ENCODE data around the gene IQSEC1.

The IQSEC1 gene

GRCh38 chr3:12972043-12972442 lies 101.2 kb downstream of the IQSEC1 start:
- in situ Hi-C loops (cut with HindIII; ENCODE audit: low sequenced_read_pairs): no loop called here
- DNase-seq (ENCODE audit: low read depth, low spot score): no peak
- TF ChIP-seq CTCF (IDR thresholded peaks at IDR 0.05; ENCODE audit: low read depth, low read length): no peak
- no peak overlapping the region for H3K4me3 ChIP-seq (ENCODE audit: low read depth, low read length)

- in situ Hi-C loops (cut with HindIII; ENCODE audit: low sequenced_read_pairs): no loop called here
- no peak overlapping the region for H3K4me3 ChIP-seq (ENCODE audit: low read depth, low read length)
- no peak for TF ChIP-seq CTCF (IDR thresholded peaks at IDR 0.05; ENCODE audit: low read depth, low read length)
- no peak for DNase-seq (ENCODE audit: low read depth, low spot score)
Observed at GRCh38 chr3:12970684-12971083, 102.5 kb downstream of the IQSEC1 start.

- H3K4me3 ChIP-seq (ENCODE audit: low read depth, low read length): no peak overlapping the region
- TF ChIP-seq CTCF (IDR thresholded peaks at IDR 0.05; ENCODE audit: low read depth, low read length): no peak
- in situ Hi-C loops (cut with HindIII; ENCODE audit: low sequenced_read_pairs): no loop called here
- no peak for DNase-seq (ENCODE audit: low read depth, low spot score)
Observed at GRCh38 chr3:12969486-12969885, 103.7 kb downstream of the IQSEC1 start.

GRCh38 chr3:12968541-12968940 lies 104.7 kb downstream of the IQSEC1 start:
- H3K4me3 ChIP-seq (ENCODE audit: low read depth, low read length): no peak overlapping the region
- TF ChIP-seq CTCF (IDR thresholded peaks at IDR 0.05; ENCODE audit: low read depth, low read length): no peak
- no peak for DNase-seq (ENCODE audit: low read depth, low spot score)
- in situ Hi-C loops (cut with HindIII; ENCODE audit: low sequenced_read_pairs): no loop called here

GRCh38 chr3:12967606-12968351 lies 105.5 kb downstream of the IQSEC1 start:
- in situ Hi-C loops (cut with HindIII; ENCODE audit: low sequenced_read_pairs): no loop called here
- TF ChIP-seq CTCF (IDR thresholded peaks at IDR 0.05; ENCODE audit: low read depth, low read length): no peak
- peak overlapping the region; percentile 54 for H3K4me3 ChIP-seq (ENCODE audit: low read depth, low read length)
- peak; percentile 82 for DNase-seq (ENCODE audit: low read depth, low spot score)

GRCh38 chr3:12966847-12967605 lies 106.2 kb downstream of the IQSEC1 start:
- in situ Hi-C loops (cut with HindIII; ENCODE audit: low sequenced_read_pairs): no loop called here
- no peak for TF ChIP-seq CTCF (IDR thresholded peaks at IDR 0.05; ENCODE audit: low read depth, low read length)
- H3K4me3 ChIP-seq (ENCODE audit: low read depth, low read length): peak overlapping the region; percentile 54
- peak; percentile 15 for DNase-seq (ENCODE audit: low read depth, low spot score)

All from astrocyte of the spinal cord (primary cell).